ENCODE results near the gene MICAL2. TPM values are rescaled to one million over a fixed set of nuclear protein-coding genes. Genes with fewer than 3 reads are reported as not detected.
A peak's percentile ranks its signal among the peaks of the same experiment; 100 is the strongest.

Gene MICAL2
- total RNA-seq, 2 donors from 2014 or later: 1.5 to 1.9 TPM

GRCh38 chr11:12091956-12092558 lies 18.3 kb upstream of the MICAL2 start:
- no peaks in the 10 kb centered on the region for H3K36me3 Mint-ChIP-seq (ENCODE audit: low read depth)
- H3K4me1 ChIP-seq (ENCODE audit: control insufficient read depth, insufficient read depth, low read length): no peaks in the 10 kb centered on the region
- peaks cover 15% of the 10 kb centered on the region for H3K4me1 Mint-ChIP-seq
- H3K27ac ChIP-seq (ENCODE audit: low read depth, low read length): no peak overlapping the region
- no peak overlapping the region for H3K4me3 Mint-ChIP-seq
- TF ChIP-seq CTCF (conservative IDR thresholded peaks at IDR 0.05): peak; percentile 32
- no peak overlapping the region for H3K4me3 ChIP-seq (ENCODE audit: low read length)
- no peaks in the 10 kb centered on the region for H3K9me3 Mint-ChIP-seq
- no peak overlapping the region for H3K9ac ChIP-seq (ENCODE audit: extremely low read depth, low read length, poor library complexity, severe bottlenecking)
- H3K36me3 ChIP-seq (ENCODE audit: control insufficient read depth, insufficient read depth, low read length): no peaks in the 10 kb centered on the region
- H3K9me3 ChIP-seq (ENCODE audit: control insufficient read depth, low read length): no peaks in the 10 kb centered on the region
- H3K27ac Mint-ChIP-seq: no peak overlapping the region
- H3K27me3 ChIP-seq (ENCODE audit: control insufficient read depth, insufficient read depth, low read length, poor library complexity, severe bottlenecking): no peaks in the 10 kb centered on the region
- peaks cover 5% of the 10 kb centered on the region for H3K27me3 Mint-ChIP-seq (ENCODE audit: insufficient read depth)
- WGBS, 2 experiments (ENCODE audit: insufficient coverage in 1 of 2, insufficient read length in 1 of 2): 71 to 74% methylated on average over 4 of the region's 4 CpGs
- no peak for DNase-seq

- H3K27me3 Mint-ChIP-seq (ENCODE audit: insufficient read depth): peaks cover 6% of the 10 kb centered on the region
- no peaks in the 10 kb centered on the region for H3K36me3 Mint-ChIP-seq (ENCODE audit: low read depth)
- H3K27me3 ChIP-seq (ENCODE audit: control insufficient read depth, insufficient read depth, low read length, poor library complexity, severe bottlenecking): no peaks in the 10 kb centered on the region
- H3K27ac ChIP-seq (ENCODE audit: low read depth, low read length): no peak overlapping the region
- H3K4me1 ChIP-seq (ENCODE audit: control insufficient read depth, insufficient read depth, low read length): no peaks in the 10 kb centered on the region
- H3K4me3 Mint-ChIP-seq: no peak overlapping the region
- H3K9me3 ChIP-seq (ENCODE audit: control insufficient read depth, low read length): no peaks in the 10 kb centered on the region
- H3K27ac Mint-ChIP-seq: no peak overlapping the region
- WGBS, 2 experiments (ENCODE audit: insufficient coverage in 1 of 2, insufficient read length in 1 of 2): 50 to 64% methylated on average over 2 to 6 of the region's 6 CpGs
- H3K4me1 Mint-ChIP-seq: peaks cover 15% of the 10 kb centered on the region
- no peaks in the 10 kb centered on the region for H3K9me3 Mint-ChIP-seq
- no peak for DNase-seq
- H3K36me3 ChIP-seq (ENCODE audit: control insufficient read depth, insufficient read depth, low read length): no peaks in the 10 kb centered on the region
- H3K4me3 ChIP-seq (ENCODE audit: low read length): no peak overlapping the region
- no peak for TF ChIP-seq CTCF (conservative IDR thresholded peaks at IDR 0.05)
- H3K9ac ChIP-seq (ENCODE audit: extremely low read depth, low read length, poor library complexity, severe bottlenecking): no peak overlapping the region
Observed at GRCh38 chr11:12092714-12093113, 17.7 kb upstream of the MICAL2 start.

GRCh38 chr11:12094872-12095800 lies 15.3 kb upstream of the MICAL2 start:
- H3K9me3 Mint-ChIP-seq: no peaks in the 10 kb centered on the region
- Histone ChIP-seq H3K36me3 (ENCODE audit: control insufficient read depth, insufficient read depth, low read length) (no peaks in the 10 kb centered on the region), H3K9ac (ENCODE audit: extremely low read depth, low read length, poor library complexity, severe bottlenecking) (no peak overlapping the region), H3K27ac (ENCODE audit: low read depth, low read length) (no peak overlapping the region), H3K9me3 (ENCODE audit: control insufficient read depth, low read length) (no peaks in the 10 kb centered on the region), H3K27me3 (ENCODE audit: control insufficient read depth, insufficient read depth, low read length, poor library complexity, severe bottlenecking) (peaks cover 3% of the 10 kb centered on the region), H3K4me3 (ENCODE audit: low read length) (no peak overlapping the region), H3K4me1 (ENCODE audit: control insufficient read depth, insufficient read depth, low read length) (no peaks in the 10 kb centered on the region)
- H3K4me3 Mint-ChIP-seq: no peak overlapping the region
- H3K36me3 Mint-ChIP-seq (ENCODE audit: low read depth): no peaks in the 10 kb centered on the region
- peaks cover 15% of the 10 kb centered on the region for H3K4me1 Mint-ChIP-seq
- H3K27ac Mint-ChIP-seq: no peak overlapping the region
- 82 to 87% methylated on average over 7 to 11 of the region's 11 CpGs for WGBS, 2 experiments (ENCODE audit: insufficient coverage in 1 of 2, insufficient read length in 1 of 2)
- DNase-seq: no peak
- peaks cover 23% of the 10 kb centered on the region for H3K27me3 Mint-ChIP-seq (ENCODE audit: insufficient read depth)
- TF ChIP-seq CTCF (conservative IDR thresholded peaks at IDR 0.05): no peak
